GM12878 (cell line): ENCODE measurements around the gene CHMP4A. TPM values are rescaled to one million over a fixed set of nuclear protein-coding genes. Genes with fewer than 3 reads are reported as not detected.

Experiments used
- BCL11A ChIP-seq: IDR thresholded peaks from 2 replicates; pipeline ENCODE4 v1.6.1; 2011; ENCODE audit warnings: low read depth, low read length
- CBX3 ChIP-seq: fragments of 200-600 bp; sonication (generic); IDR thresholded peaks from 2 replicates; pipeline ENCODE4 v1.6.1; 2016; ENCODE audit warnings: low read depth, borderline replicate concordance
- EED ChIP-seq: sonication (generic); IDR thresholded peaks from 2 replicates; pipeline ENCODE4 v1.6.1; 2016; ENCODE audit warnings: antibody characterized with exemption, low read depth
- EP300 ChIP-seq, 2 experiments: fragments of 150-350 bp in 1 of 2; IDR thresholded peaks; 2 replicates each; pipeline ENCODE4 v1.6.1; 2011 to 2012; ENCODE audit warnings: low read depth in 2 of 2, low read length in 2 of 2, borderline replicate concordance in 1 of 2, improper control_type of control experiment in 1 of 2, inconsistent platforms in 1 of 2; ENCODE audit not compliant: control insufficient read depth in 1 of 2
- HCFC1 ChIP-seq: fragments of 150-350 bp; IDR thresholded peaks from 2 replicates; pipeline ENCODE4 v1.6.1; 2014; ENCODE audit warnings: low read length
- MXI1 ChIP-seq: fragments of 150-350 bp; IDR thresholded peaks from 2 replicates; pipeline ENCODE4 v1.6.1; 2011; ENCODE audit warnings: low read depth, mild to moderate bottlenecking, inconsistent platforms, low read length, improper control_type of control experiment
- RAD51 ChIP-seq: fragments of 450-650 bp; IDR thresholded peaks from 2 replicates; pipeline ENCODE4 v1.6.1; 2016; ENCODE audit warnings: moderate library complexity, mild to moderate bottlenecking, inconsistent platforms
- RCOR1 ChIP-seq: conservative IDR thresholded peaks from 2 replicates; pipeline ENCODE4 v1.6.1; 2012; ENCODE audit warnings: low read depth, low read length, improper control_type of control experiment
- SIN3A ChIP-seq: IDR thresholded peaks from 2 replicates; pipeline ENCODE4 v1.6.1; 2012; ENCODE audit warnings: low read depth, low read length, improper control_type of control experiment
- SIX5 ChIP-seq: IDR thresholded peaks from 2 replicates; pipeline ENCODE4 v1.6.1; 2011; ENCODE audit warnings: mild to moderate bottlenecking, low read depth, low read length, moderate library complexity; ENCODE audit not compliant: severe bottlenecking
- SMAD5 ChIP-seq: IDR thresholded peaks from 2 replicates; pipeline ENCODE4 v1.6.1; 2016; ENCODE audit warnings: antibody characterized with exemption, low read depth
- SP1 ChIP-seq: IDR thresholded peaks from one replicate; pipeline ENCODE4 v1.6.1; 2011; ENCODE audit warnings: low read depth, low read length
- TAF1 ChIP-seq: IDR thresholded peaks from 2 replicates; pipeline ENCODE4 v1.6.1; 2011; ENCODE audit warnings: mild to moderate bottlenecking, low read depth, low read length, borderline replicate concordance
- TCF12 ChIP-seq: IDR thresholded peaks from 2 replicates; pipeline ENCODE4 v1.6.1; 2011; ENCODE audit warnings: low read depth, mild to moderate bottlenecking, low read length
- ZNF592 ChIP-seq: fragments of 450-650 bp; IDR thresholded peaks from 2 replicates; pipeline ENCODE4 v1.6.1; 2017; ENCODE audit warnings: mild to moderate bottlenecking, moderate library complexity
- polyA plus RNA-seq, 11 experiments: library from polyadenylated mRNA; depleted of rRNA in 4 of 11; unstranded in 6 of 11; stranded (reverse) in 5 of 11; fragments of >200 nt; fragmentation: Nextera tagmentation in 4 of 11; fragmentation: Illumina TruSeq in 1 of 11; extraction: Ambion mirVana in 4 of 11; extraction: Trizol in 1 of 11; gene quantifications; 1 replicate in 1 of 11; 2 replicates in 10 of 11; pipeline versions ENCODE4 v1.2.1 to v1.2.3, GENCODE V29; 2011 to 2016; ENCODE audit warnings: inconsistent platforms in 2 of 11, missing spikeins in 2 of 11, low read depth in 1 of 11
- total RNA-seq, 4 experiments: library from RNA; depleted of rRNA in 3 of 4; stranded (reverse); fragments of >200 nt in 3 of 4; fragmentation: Illumina TruSeq in 1 of 4; extraction: Trizol in 1 of 4; gene quantifications; 2 replicates each; pipeline versions ENCODE4 v1.2.1 to v1.2.3, GENCODE V29; 2013 to 2021
- TF ChIP-seq, protein P1 (sequence below): fragments of 150-350 bp; IDR thresholded peaks from 2 replicates; pipeline ENCODE4 v1.6.1; 2014; ENCODE audit warnings: mild to moderate bottlenecking, low read depth, low read length
- TF ChIP-seq, protein P2 (sequence below): fragments of 450-650 bp; IDR thresholded peaks from 2 replicates; pipeline ENCODE4 v1.6.1; 2016; ENCODE audit warnings: mild to moderate bottlenecking
- TF ChIP-seq, protein P3 (sequence below): fragments of 450-650 bp; IDR thresholded peaks from 2 replicates; pipeline ENCODE4 v1.6.1; 2018; ENCODE audit warnings: mild to moderate bottlenecking, low read depth, moderate library complexity; ENCODE audit not compliant: partially characterized antibody

CHMP4A gene
- total and polyA plus RNA-seq, 10 of the 15 experiments (the other 5 are each of a cell fraction or from before 2014, with no cell fraction given): 35.5 to 151 (median 84.7) TPM

GRCh38 chr14:24160850-24161804 lies 52.2 kb downstream of the CHMP4A start, which contains the start of gene IRF9 (continued):
- TF ChIP-seq RCOR1 (no peak), ZNF592 (no peak), BCL11A (no peak), TAF1 (peak; percentile 94), SIX5 (peak; percentile 22), TCF12 (peak; percentile 63; the same call in 1 of the 2 replicates), SP1 (peak; percentile 48), EED (peak; percentile 43; the same call in 1 of the 2 replicates), EP300 (IDR thresholded peaks at IDR 0.05; ENCODE audit: borderline replicate concordance in 1 of 2, control insufficient read depth in 1 of 2, low read depth in 2 of 2, low read length in 2 of 2) (peak in 1 of 2 experiments; percentile 52; a peak in 1 of 4 replicates), CBX3 (no peak), HCFC1 (no peak), MXI1 (peak; percentile 50; the same call in 1 of the 2 replicates), SIN3A (peak; percentile 63), RAD51 (peak; percentile 97), SMAD5 (peak; percentile 94; the same call in 1 of the 2 replicates)
- TF ChIP-seq, protein P1, sequence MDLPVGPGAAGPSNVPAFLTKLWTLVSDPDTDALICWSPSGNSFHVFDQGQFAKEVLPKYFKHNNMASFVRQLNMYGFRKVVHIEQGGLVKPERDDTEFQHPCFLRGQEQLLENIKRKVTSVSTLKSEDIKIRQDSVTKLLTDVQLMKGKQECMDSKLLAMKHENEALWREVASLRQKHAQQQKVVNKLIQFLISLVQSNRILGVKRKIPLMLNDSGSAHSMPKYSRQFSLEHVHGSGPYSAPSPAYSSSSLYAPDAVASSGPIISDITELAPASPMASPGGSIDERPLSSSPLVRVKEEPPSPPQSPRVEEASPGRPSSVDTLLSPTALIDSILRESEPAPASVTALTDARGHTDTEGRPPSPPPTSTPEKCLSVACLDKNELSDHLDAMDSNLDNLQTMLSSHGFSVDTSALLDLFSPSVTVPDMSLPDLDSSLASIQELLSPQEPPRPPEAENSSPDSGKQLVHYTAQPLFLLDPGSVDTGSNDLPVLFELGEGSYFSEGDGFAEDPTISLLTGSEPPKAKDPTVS: peak; percentile 72; the same call in 1 of the 2 replicates
- TF ChIP-seq, protein P2, sequence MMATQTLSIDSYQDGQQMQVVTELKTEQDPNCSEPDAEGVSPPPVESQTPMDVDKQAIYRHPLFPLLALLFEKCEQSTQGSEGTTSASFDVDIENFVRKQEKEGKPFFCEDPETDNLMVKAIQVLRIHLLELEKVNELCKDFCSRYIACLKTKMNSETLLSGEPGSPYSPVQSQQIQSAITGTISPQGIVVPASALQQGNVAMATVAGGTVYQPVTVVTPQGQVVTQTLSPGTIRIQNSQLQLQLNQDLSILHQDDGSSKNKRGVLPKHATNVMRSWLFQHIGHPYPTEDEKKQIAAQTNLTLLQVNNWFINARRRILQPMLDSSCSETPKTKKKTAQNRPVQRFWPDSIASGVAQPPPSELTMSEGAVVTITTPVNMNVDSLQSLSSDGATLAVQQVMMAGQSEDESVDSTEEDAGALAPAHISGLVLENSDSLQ: peak; percentile 59
- TF ChIP-seq, protein P3, sequence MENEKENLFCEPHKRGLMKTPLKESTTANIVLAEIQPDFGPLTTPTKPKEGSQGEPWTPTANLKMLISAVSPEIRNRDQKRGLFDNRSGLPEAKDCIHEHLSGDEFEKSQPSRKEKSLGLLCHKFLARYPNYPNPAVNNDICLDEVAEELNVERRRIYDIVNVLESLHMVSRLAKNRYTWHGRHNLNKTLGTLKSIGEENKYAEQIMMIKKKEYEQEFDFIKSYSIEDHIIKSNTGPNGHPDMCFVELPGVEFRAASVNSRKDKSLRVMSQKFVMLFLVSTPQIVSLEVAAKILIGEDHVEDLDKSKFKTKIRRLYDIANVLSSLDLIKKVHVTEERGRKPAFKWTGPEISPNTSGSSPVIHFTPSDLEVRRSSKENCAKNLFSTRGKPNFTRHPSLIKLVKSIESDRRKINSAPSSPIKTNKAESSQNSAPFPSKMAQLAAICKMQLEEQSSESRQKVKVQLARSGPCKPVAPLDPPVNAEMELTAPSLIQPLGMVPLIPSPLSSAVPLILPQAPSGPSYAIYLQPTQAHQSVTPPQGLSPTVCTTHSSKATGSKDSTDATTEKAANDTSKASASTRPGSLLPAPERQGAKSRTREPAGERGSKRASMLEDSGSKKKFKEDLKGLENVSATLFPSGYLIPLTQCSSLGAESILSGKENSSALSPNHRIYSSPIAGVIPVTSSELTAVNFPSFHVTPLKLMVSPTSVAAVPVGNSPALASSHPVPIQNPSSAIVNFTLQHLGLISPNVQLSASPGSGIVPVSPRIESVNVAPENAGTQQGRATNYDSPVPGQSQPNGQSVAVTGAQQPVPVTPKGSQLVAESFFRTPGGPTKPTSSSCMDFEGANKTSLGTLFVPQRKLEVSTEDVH: peak; percentile 58
